Erythroblast (primary cell): ENCODE results near the gene RUSC1.

Source experiments
- GATA1 ChIP-seq: IDR thresholded peaks from 2 replicates; pipeline ENCODE4 v1.6.1; 2011; ENCODE audit warnings: low read depth, mild to moderate bottlenecking, control low read depth, low read length, moderate library complexity
- POLR2A ChIP-seq: IDR thresholded peaks from 2 replicates; pipeline ENCODE4 v1.6.1; 2011; ENCODE audit warnings: mild to moderate bottlenecking, low read length

GRCh38 chr1:155316922-155317321 is 3.8 kb upstream of the RUSC1 start:
- TF ChIP-seq POLR2A (no peak), GATA1 (no peak)
